K562 (cell line): ENCODE measurements around the gene FGF14. TPM values are rescaled to one million over a fixed set of nuclear protein-coding genes. Genes with fewer than 3 reads are reported as not detected.
"Not testable (repeated sequence)": the region's sequence is repeated elsewhere in the genome, so short reads cannot be mapped to it uniquely, and the experiment has no call there.

Experiments
- ATAC-seq: fragments of 200-7000 bp; cut with Tn5 transposase; 3 replicates; pipeline ENCODE4 v1.9.1; 2020; ENCODE audit warnings: moderate library complexity
- BruUV-seq: library from RNA; stranded (reverse); fragments of 400-500 nt; replicated peaks from 2 replicates; lab custom pipeline; 2021; lab: Mats Ljungman, UMichigan
- CTCF ChIA-PET: fragments of 300-600 bp; formaldehyde crosslinking; extraction: SDS; loops from one replicate; lab custom pipeline; 2021; ENCODE audit warnings: low intra/inter-chr PET ratio; lab: Yijun Ruan, JAX
- POLR2A ChIA-PET: fragments of 300-600, 350-650 bp; sonication (Branson Sonifier 250); formaldehyde crosslinking; extraction: SDS; loops from one replicate; lab custom pipeline; 2021; ENCODE audit warnings: antibody characterized with exemption, inconsistent platforms; lab: Yijun Ruan, JAX
- DNase-seq, 4 experiments: peaks; one replicate each; pipeline versions ENCODE4 v3.0.0 to v3.0.0-alpha.2; 2011 to 2018; ENCODE audit warnings: low spot score in 3 of 4, mixed read lengths in 3 of 4; ENCODE audit errors: extremely low read depth in 1 of 4
- FAIRE-seq: peaks from 2 replicates; lab custom pipeline; 2011; peaks lifted over from hg19 to GRCh38; lab: Jason Lieb, UNC
- H2AFZ ChIP-seq: 2 replicates; pipeline ENCODE4 v1.6.0; 2011; ENCODE audit warnings: low read depth, low read length, control low read depth, inconsistent platforms
- H3K27ac ChIP-seq: fragments of 200-600 bp; 3 replicates; pipeline ENCODE4 v1.8.0; 2011; ENCODE audit warnings: low read depth, mild to moderate bottlenecking, control low read depth, inconsistent platforms, low read length, moderate library complexity, mixed read lengths; ENCODE audit errors: extremely low read depth
- H3K27me3 ChIP-seq, 2 experiments: fragments of 300-600 bp in 1 of 2; 2 replicates in 1 of 2; 3 replicates in 1 of 2; pipeline versions ENCODE4 v1.6.0 to v1.8.0; 2011; ENCODE audit warnings: inconsistent platforms in 2 of 2, low read length in 2 of 2, mild to moderate bottlenecking in 1 of 2, mixed read lengths in 1 of 2, moderate library complexity in 1 of 2; ENCODE audit not compliant: control insufficient read depth in 2 of 2, insufficient read depth in 2 of 2
- H3K36me3 ChIP-seq: fragments of 300-600 bp; 3 replicates; pipeline ENCODE4 v1.8.0; 2011; ENCODE audit warnings: mild to moderate bottlenecking, low read length, inconsistent platforms; ENCODE audit not compliant: control insufficient read depth, insufficient read depth
- H3K4me1 ChIP-seq, 2 experiments: fragments of 200-600 bp in 1 of 2; replicated peaks in 1 of 2; 2 replicates in 1 of 2; 3 replicates in 1 of 2; pipeline versions ENCODE4 v1.5.1 to v1.8.0; 2011; ENCODE audit warnings: inconsistent platforms in 2 of 2, low read length in 2 of 2, mild to moderate bottlenecking in 1 of 2, mixed read lengths in 1 of 2, moderate library complexity in 1 of 2; ENCODE audit not compliant: control insufficient read depth in 2 of 2, insufficient read depth in 2 of 2
- H3K4me2 ChIP-seq: 2 replicates; pipeline ENCODE4 v1.6.1; 2011; ENCODE audit warnings: low read length, control low read depth, inconsistent platforms, mixed read lengths; ENCODE audit not compliant: insufficient read depth
- H3K4me3 ChIP-seq: fragments of 200-600 bp; sonication (generic), shearing (Covaris generic); 2 replicates; pipeline ENCODE4 v1.5.1; 2016; ENCODE audit warnings: control low read depth, inconsistent platforms
- H3K79me2 ChIP-seq: fragments of 200-600 bp; 3 replicates; pipeline ENCODE4 v1.8.0; 2011; ENCODE audit warnings: low read length, inconsistent platforms; ENCODE audit not compliant: control insufficient read depth, insufficient read depth
- H3K9ac ChIP-seq, 2 experiments: 2 replicates each; pipeline versions ENCODE4 v1.6.0 to v1.6.1; 2011; ENCODE audit warnings: low read depth in 2 of 2, low read length in 2 of 2, control low read depth in 1 of 2, inconsistent platforms in 1 of 2, mild to moderate bottlenecking in 1 of 2, mixed read lengths in 1 of 2; ENCODE audit not compliant: insufficient read depth in 1 of 2
- H3K9me1 ChIP-seq: one replicate; pipeline ENCODE4 v1.6.0; 2011; ENCODE audit warnings: inconsistent platforms, mild to moderate bottlenecking, low read length, moderate library complexity; ENCODE audit not compliant: control insufficient read depth, insufficient read depth
- H3K9me3 ChIP-seq: replicated peaks from 2 replicates; pipeline ENCODE4 v1.5.1; 2011; ENCODE audit warnings: low read depth, low read length, inconsistent platforms; ENCODE audit not compliant: control insufficient read depth, insufficient read depth
- H4K20me1 ChIP-seq: replicated peaks from 2 replicates; pipeline ENCODE4 v1.6.1; 2011; ENCODE audit warnings: low read length, inconsistent platforms, mixed read lengths; ENCODE audit not compliant: control insufficient read depth, insufficient read depth
- GABPA ChIP-seq: fragments of 200-800 bp; sonication (Bioruptor generic); conservative IDR thresholded peaks from 2 replicates; pipeline ENCODE4 v1.6.1; 2016; ENCODE audit warnings: low read depth, missing genetic modification characterization, missing compliant biosample characterization
- HDAC6 ChIP-seq: IDR thresholded peaks from 2 replicates; pipeline ENCODE4 v1.6.1; 2012; ENCODE audit warnings: low read depth, mild to moderate bottlenecking, control low read depth, inconsistent platforms, low read length, moderate library complexity
- KDM1A ChIP-seq, 2 experiments: fragments of 450-650 bp; IDR thresholded peaks; 2 replicates each; pipeline ENCODE4 v1.6.1; 2016; ENCODE audit warnings: mild to moderate bottlenecking in 2 of 2
- NCOA1 ChIP-seq: fragments of 450-650 bp; IDR thresholded peaks from 2 replicates; pipeline ENCODE4 v1.6.1; 2016; ENCODE audit warnings: low read depth
- RFX7 ChIP-seq: fragments of 250-450 bp; sonication (Bioruptor Pico); IDR thresholded peaks from 2 replicates; pipeline ENCODE4 v1.5.1; 2021; ENCODE audit warnings: mild to moderate bottlenecking
- RNF2 ChIP-seq: sonication (generic); IDR thresholded peaks from 2 replicates; pipeline ENCODE4 v1.6.1; 2016
- SRSF7 ChIP-seq: fragments of 200-400 bp; formaldehyde crosslinking; optimal IDR thresholded peaks from 2 replicates; pipeline ENCODE3; 2017; ENCODE audit warnings: mild to moderate bottlenecking, low read depth, low read length
- WGBS: fragments of 100-300 bp; shearing (Covaris generic); methylation state at CpG from one replicate; pipeline ENCODE4 v1.1.6; 2016; ENCODE audit warnings: low coverage, mixed read lengths; ENCODE audit not compliant: insufficient coverage; ENCODE audit errors: missing lambda C conversion rate; 5-methylcytosine and 5-hydroxymethylcytosine counted together
- in situ Hi-C: fragments of 300-500 bp; cut with MboI; formaldehyde crosslinking; loops from 4 replicates; pipeline ENCODE4 v1.15.0; 2018; ENCODE audit warnings: inconsistent platforms, mixed read lengths
- intact Hi-C: fragments of 100-400 bp; cut with micrococcal nuclease; formaldehyde crosslinking; loops from 2 replicates; pipeline ENCODE4 v1.14.2; 2022
- polyA plus RNA-seq, 8 experiments: library from polyadenylated mRNA; depleted of rRNA in 4 of 8; stranded (reverse) in 5 of 8; unstranded in 3 of 8; fragments of >200 nt; fragmentation: Nextera tagmentation in 2 of 8; fragmentation: Illumina TruSeq in 1 of 8; extraction: Ambion mirVana in 2 of 8; extraction: Trizol in 1 of 8; gene quantifications; 2 replicates each; pipeline versions ENCODE4 v1.2.1 to v1.2.3, GENCODE V29; 2011 to 2014; ENCODE audit warnings: inconsistent platforms in 1 of 8, missing spikeins in 1 of 8
- total RNA-seq, 7 experiments: library from RNA; depleted of rRNA in 6 of 7; stranded (reverse); fragments of >200 nt in 6 of 7; fragmentation: Illumina TruSeq in 2 of 7; extraction: Trizol in 2 of 7; gene quantifications; 2 replicates each; pipeline versions ENCODE4 v1.2.1 to v1.2.3, GENCODE V29; 2011 to 2021; ENCODE audit warnings: low replicate concordance in 1 of 7
- TF ChIP-seq, protein P1 (sequence below), 2 experiments: fragments of 450-650 bp; IDR thresholded peaks; 2 replicates each; pipeline ENCODE4 v1.6.1; 2016

The FGF14 gene
- total and polyA plus RNA-seq, 9 of the 15 experiments (the other 6 are each of a cell fraction or from before 2014, with no cell fraction given), result not detected

DNA sequence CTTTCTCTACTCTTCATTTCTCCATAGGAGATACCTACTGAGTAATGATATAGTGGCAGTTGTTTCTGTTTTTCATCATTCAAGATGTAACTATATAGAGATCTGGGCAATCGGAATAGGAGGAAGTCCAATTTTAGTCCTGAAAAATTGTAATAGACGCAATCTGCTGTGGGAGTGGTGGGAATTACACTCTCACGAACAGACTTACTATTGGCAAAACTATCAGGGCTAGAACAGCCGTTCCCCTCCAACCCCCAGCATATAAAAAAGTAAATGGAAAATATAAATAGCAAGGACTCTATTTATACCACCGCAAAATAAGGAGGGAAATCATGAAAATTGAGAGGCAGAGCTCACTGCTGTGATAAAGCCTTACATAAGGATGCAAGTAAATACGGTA is 330.1 kb downstream of the FGF14 start:
- H3K36me3 ChIP-seq, result no peaks in the 10 kb centered on the region
- in situ Hi-C loops, result no loop called here
- no peak overlapping the region for H3K9ac ChIP-seq
- intact Hi-C loops, result no loop called here
- no peak overlapping the region for H3K27ac ChIP-seq
- H3K79me2 ChIP-seq, result no peaks in the 10 kb centered on the region
- CTCF ChIA-PET, result no interaction called here
- POLR2A ChIA-PET, result no interaction called here
- no peaks in the 10 kb centered on the region for H3K4me1 ChIP-seq
- H2AFZ ChIP-seq, result no peak overlapping the region
- TF ChIP-seq NCOA1, result no peak
- TF ChIP-seq, protein P1, sequence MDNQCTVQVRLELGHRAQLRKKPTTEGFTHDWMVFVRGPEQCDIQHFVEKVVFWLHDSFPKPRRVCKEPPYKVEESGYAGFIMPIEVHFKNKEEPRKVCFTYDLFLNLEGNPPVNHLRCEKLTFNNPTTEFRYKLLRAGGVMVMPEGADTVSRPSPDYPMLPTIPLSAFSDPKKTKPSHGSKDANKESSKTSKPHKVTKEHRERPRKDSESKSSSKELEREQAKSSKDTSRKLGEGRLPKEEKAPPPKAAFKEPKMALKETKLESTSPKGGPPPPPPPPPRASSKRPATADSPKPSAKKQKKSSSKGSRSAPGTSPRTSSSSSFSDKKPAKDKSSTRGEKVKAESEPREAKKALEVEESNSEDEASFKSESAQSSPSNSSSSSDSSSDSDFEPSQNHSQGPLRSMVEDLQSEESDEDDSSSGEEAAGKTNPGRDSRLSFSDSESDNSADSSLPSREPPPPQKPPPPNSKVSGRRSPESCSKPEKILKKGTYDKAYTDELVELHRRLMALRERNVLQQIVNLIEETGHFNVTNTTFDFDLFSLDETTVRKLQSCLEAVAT (IDR thresholded peaks at IDR 0.05), result no peak
- TF ChIP-seq GABPA, result no peak
- no peak for TF ChIP-seq RFX7 (CRISPR knock-in tag)
- no peak for TF ChIP-seq KDM1A (IDR thresholded peaks at IDR 0.05)
- no peak for TF ChIP-seq RNF2
- no peak for TF ChIP-seq SRSF7
- no peak for TF ChIP-seq HDAC6
- FAIRE-seq (no peak), DNase-seq (no peak), ATAC-seq (no peak)
- no peaks in the 10 kb centered on the region for H3K9me1 ChIP-seq
- H3K4me3 ChIP-seq, result no peak overlapping the region
- H4K20me1 ChIP-seq, result no peaks in the 10 kb centered on the region
- H3K9me3 ChIP-seq, result no peaks in the 10 kb centered on the region
- no peaks in the 10 kb centered on the region for H3K27me3 ChIP-seq
- WGBS, result 0% methylated on average over 6 of the region's 6 CpGs
- no TSS peak for BruUV-seq
- no peak overlapping the region for H3K4me2 ChIP-seq

GRCh38 chr13:102068323-102068722 is 333.5 kb downstream of the FGF14 start:
- H3K36me3 ChIP-seq, H3K9me3 ChIP-seq, H2AFZ ChIP-seq, H3K79me2 ChIP-seq, BruUV-seq, H3K9ac ChIP-seq, FAIRE-seq, H3K9me1 ChIP-seq, H3K27me3 ChIP-seq, intact Hi-C loops, H3K4me3 ChIP-seq, in situ Hi-C loops, POLR2A ChIA-PET, H4K20me1 ChIP-seq, CTCF ChIA-PET, H3K27ac ChIP-seq, H3K4me2 ChIP-seq, H3K4me1 ChIP-seq, DNase-seq, ATAC-seq: not testable (repeated sequence)
- WGBS, result no CpG with 5 or more reads among the region's 28 CpGs
